Stimulated activated CD4-positive, alpha-beta T cell treated with anti-CD3 and anti-CD28 coated beads, Interleukin-15, amount 100 ng/mL, for 48 hours (primary cell): ENCODE measurements around the gene PPP1R14D.

Experiments
- DNase-seq, 2 donors: peaks; one replicate each; pipeline ENCODE4 v3.0.0-alpha.2; 2020; ENCODE audit warnings: low read depth in 2 of 2

PPP1R14D gene

GRCh38 chr15:40819048-40819447 lies 9.5 kb downstream of the PPP1R14D start:
- no peak for DNase-seq

- DNase-seq = no peak
These were observed 13.3 kb downstream of the PPP1R14D start for GRCh38 chr15:40815042-40815698.

GRCh38 chr15:40812721-40813425 lies 15.6 kb downstream of the PPP1R14D start:
- no peak for DNase-seq

GRCh38 chr15:40808861-40809450 lies 19.6 kb downstream of the PPP1R14D start:
- no peak for DNase-seq

- DNase-seq = no peak
These were observed 20.5 kb downstream of the PPP1R14D start for GRCh38 chr15:40807888-40808461.

- peak; percentile 92 to 93 for DNase-seq
These were observed 21.2 kb downstream of the PPP1R14D start, which contains the start of the genes DNAJC17 and ZFYVE19 for GRCh38 chr15:40807028-40807887. TSS of gene DNAJC17 (minus strand) at chr15:40807473. CDS start at chr15:40807446, 27 bp downstream. TSS of gene ZFYVE19 (plus strand) at chr15:40807089. CDS start at chr15:40807590, 501 bp downstream.

- DNase-seq = no peak
These were observed 21.9 kb downstream of the PPP1R14D start for GRCh38 chr15:40806672-40807027.

GRCh38 chr15:40803688-40804087 lies 24.8 kb downstream of the PPP1R14D start:
- DNase-seq = no peak

- DNase-seq = no peak
These were observed 25.4 kb downstream of the PPP1R14D start for GRCh38 chr15:40803076-40803475.

GRCh38 chr15:40799523-40799922 lies 29.0 kb downstream of the PPP1R14D start:
- no peak for DNase-seq

- DNase-seq = no peak
These were observed 32.0 kb downstream of the PPP1R14D start for GRCh38 chr15:40796512-40796911.

GRCh38 chr15:40796041-40796440 lies 32.5 kb downstream of the PPP1R14D start:
- no peak for DNase-seq

- no peak for DNase-seq
These were observed 35.1 kb downstream of the PPP1R14D start for GRCh38 chr15:40793216-40793989.

GRCh38 chr15:40792394-40792793 lies 36.1 kb downstream of the PPP1R14D start:
- no peak for DNase-seq

GRCh38 chr15:40790718-40791117 lies 37.8 kb downstream of the PPP1R14D start:
- DNase-seq = no peak

GRCh38 chr15:40789999-40790398 lies 38.5 kb downstream of the PPP1R14D start:
- DNase-seq = no peak

GRCh38 chr15:40789119-40789518 lies 39.4 kb downstream of the PPP1R14D start:
- DNase-seq = no peak

GRCh38 chr15:40787991-40788390 lies 40.5 kb downstream of the PPP1R14D start:
- DNase-seq = no peak

GRCh38 chr15:40787344-40787841 lies 41.1 kb downstream of the PPP1R14D start:
- DNase-seq = peak; percentile 54 to 58

- no peak for DNase-seq
These were observed 42.7 kb downstream of the PPP1R14D start for GRCh38 chr15:40785814-40786213.

- no peak for DNase-seq
These were observed 43.3 kb downstream of the PPP1R14D start for GRCh38 chr15:40785164-40785563.
